GM12801 (cell line): ENCODE measurements around the gene TBCC.

Source experiments
- CTCF ChIP-seq: IDR thresholded peaks from one replicate; pipeline ENCODE4 v1.5.1; 2011; ENCODE audit warnings: control low read depth; ENCODE audit not compliant: insufficient read length; ENCODE audit errors: extremely low read depth

The TBCC gene

DNA sequence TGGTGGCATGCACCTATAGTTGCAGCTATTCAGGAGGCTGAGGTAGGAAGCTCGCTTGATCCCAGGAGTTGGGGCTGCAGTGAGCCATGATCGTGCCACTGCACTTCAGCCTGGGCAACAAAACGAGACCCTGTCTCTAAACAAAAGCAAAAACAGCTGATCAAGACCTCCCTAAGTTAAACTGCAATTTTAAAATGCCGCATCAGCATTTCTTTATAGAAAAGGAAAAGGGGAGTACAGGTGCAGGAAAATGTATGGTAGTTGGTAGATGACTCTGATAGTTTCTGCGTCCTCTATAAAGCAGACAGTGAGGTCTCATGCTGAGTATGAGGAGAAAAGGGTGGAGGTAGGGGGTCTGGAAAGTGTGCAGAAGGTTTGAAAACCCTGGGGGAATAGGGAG lies 8.9 kb upstream of the TBCC start:
- no peak for TF ChIP-seq CTCF

DNA sequence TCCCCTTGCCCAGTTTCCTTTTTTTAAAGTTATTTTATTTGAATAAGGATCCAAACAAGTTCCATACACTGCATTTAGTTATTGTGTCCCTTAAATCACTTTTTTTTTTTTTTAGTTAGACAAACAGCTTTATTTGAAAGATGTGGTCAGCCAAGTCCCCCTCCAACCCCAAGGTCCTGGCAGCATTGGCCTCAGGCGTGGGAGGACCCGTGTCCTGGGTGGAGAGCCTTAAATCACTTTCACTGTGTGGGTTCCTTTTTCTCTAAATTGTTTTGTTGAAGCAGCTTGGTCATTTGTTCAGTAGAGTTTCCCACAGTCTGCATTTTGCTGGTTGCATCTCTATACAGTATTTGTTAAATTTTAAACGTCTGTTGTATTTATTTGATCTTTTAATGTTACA lies 5.2 kb upstream of the TBCC start:
- TF ChIP-seq CTCF: no peak

GRCh38 chr6:42748203-42748898 lies 2.4 kb upstream of the TBCC start:
- no peak for TF ChIP-seq CTCF

GRCh38 chr6:42746463-42747391 lies 824 bp upstream of the TBCC start:
- TF ChIP-seq CTCF: no peak

GRCh38 chr6:42745083-42745639 lies 742 bp downstream of the TBCC start:
- no peak for TF ChIP-seq CTCF

DNA sequence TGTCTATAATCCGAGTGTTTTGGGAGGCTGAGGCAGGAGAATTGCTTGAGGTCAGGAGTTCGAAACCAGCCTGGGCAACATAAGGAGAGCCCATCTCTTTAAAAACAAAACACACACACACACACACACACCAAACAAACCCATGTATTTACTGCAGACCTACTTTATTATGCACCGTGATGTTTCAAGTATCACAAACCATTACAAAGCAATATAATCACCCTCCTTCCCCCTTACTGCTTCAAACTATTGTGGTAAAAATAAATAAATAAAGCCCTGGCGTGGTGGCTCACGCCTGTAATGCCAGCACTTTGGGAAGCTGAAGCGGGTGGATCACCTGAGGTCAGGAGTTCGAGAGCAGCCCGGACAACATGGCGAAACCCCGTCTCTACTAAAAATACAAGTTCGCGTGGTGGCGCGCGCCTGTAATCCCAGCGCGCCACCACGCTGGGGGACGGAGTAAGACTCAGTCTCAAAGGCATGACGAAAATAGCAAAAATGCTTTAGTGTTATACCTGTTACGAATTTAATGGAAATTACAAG lies 1.5 kb downstream of the TBCC start:
- no peak for TF ChIP-seq CTCF
